HL-60 (cell line): ENCODE data around the gene P2RY12.

Experiments
- GABPA ChIP-seq: IDR thresholded peaks from 2 replicates; pipeline ENCODE4 v1.6.1; 2012; ENCODE audit warnings: low read depth
- POLR2AphosphoS5 ChIP-seq: IDR thresholded peaks from 2 replicates; pipeline ENCODE4 v1.6.1; 2012; ENCODE audit warnings: low read depth
- REST ChIP-seq: IDR thresholded peaks from 2 replicates; pipeline ENCODE4 v1.6.1; 2012; ENCODE audit warnings: low read depth; ENCODE audit not compliant: insufficient replicate concordance
- SPI1 ChIP-seq: IDR thresholded peaks from 2 replicates; pipeline ENCODE4 v1.6.1; 2012; ENCODE audit warnings: low read depth, mild to moderate bottlenecking, borderline replicate concordance
- TF ChIP-seq, protein P1 (sequence below): IDR thresholded peaks from one replicate; pipeline ENCODE4 v1.5.1; 2011; ENCODE audit warnings: low read length, control low read depth, inconsistent platforms; ENCODE audit not compliant: insufficient read depth

DNA sequence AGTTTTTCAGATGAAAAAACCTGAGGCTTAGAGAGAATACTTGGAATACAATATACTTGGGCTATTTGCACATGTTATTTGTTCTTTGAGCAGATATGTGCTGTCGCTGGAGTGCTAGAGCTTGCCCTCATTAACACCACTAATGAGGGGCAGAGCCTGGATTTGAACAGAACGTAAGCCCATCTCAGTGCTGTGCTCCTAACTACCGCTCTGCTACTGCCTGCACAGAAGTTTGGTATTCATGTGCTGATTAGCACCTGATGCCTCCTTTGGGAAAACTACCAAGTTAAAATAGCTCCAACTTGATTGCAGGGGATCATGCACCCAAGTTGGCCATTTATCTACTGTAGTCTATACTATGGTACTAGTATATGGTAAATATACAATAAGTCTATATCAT, 71.6 kb downstream of the P2RY12 start:
- TF ChIP-seq, protein P1, sequence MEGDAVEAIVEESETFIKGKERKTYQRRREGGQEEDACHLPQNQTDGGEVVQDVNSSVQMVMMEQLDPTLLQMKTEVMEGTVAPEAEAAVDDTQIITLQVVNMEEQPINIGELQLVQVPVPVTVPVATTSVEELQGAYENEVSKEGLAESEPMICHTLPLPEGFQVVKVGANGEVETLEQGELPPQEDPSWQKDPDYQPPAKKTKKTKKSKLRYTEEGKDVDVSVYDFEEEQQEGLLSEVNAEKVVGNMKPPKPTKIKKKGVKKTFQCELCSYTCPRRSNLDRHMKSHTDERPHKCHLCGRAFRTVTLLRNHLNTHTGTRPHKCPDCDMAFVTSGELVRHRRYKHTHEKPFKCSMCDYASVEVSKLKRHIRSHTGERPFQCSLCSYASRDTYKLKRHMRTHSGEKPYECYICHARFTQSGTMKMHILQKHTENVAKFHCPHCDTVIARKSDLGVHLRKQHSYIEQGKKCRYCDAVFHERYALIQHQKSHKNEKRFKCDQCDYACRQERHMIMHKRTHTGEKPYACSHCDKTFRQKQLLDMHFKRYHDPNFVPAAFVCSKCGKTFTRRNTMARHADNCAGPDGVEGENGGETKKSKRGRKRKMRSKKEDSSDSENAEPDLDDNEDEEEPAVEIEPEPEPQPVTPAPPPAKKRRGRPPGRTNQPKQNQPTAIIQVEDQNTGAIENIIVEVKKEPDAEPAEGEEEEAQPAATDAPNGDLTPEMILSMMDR = no peak
- TF ChIP-seq POLR2AphosphoS5 = no peak
- no peak for TF ChIP-seq GABPA
- TF ChIP-seq SPI1 = no peak
- TF ChIP-seq REST = no peak
